NOMO-1 treated with dmso at 0.1 percent for 144 hours (cell line): Measurements from ENCODE around the gene CBX8.
A peak's percentile ranks its signal among the peaks of the same experiment; 100 is the strongest.

ENCODE experiments used
- DNase-seq: peaks from one replicate; lab custom pipeline; 2025; ENCODE audit not compliant: unreplicated experiment; lab: John Stamatoyannopoulos, UW

CBX8 gene

DNA sequence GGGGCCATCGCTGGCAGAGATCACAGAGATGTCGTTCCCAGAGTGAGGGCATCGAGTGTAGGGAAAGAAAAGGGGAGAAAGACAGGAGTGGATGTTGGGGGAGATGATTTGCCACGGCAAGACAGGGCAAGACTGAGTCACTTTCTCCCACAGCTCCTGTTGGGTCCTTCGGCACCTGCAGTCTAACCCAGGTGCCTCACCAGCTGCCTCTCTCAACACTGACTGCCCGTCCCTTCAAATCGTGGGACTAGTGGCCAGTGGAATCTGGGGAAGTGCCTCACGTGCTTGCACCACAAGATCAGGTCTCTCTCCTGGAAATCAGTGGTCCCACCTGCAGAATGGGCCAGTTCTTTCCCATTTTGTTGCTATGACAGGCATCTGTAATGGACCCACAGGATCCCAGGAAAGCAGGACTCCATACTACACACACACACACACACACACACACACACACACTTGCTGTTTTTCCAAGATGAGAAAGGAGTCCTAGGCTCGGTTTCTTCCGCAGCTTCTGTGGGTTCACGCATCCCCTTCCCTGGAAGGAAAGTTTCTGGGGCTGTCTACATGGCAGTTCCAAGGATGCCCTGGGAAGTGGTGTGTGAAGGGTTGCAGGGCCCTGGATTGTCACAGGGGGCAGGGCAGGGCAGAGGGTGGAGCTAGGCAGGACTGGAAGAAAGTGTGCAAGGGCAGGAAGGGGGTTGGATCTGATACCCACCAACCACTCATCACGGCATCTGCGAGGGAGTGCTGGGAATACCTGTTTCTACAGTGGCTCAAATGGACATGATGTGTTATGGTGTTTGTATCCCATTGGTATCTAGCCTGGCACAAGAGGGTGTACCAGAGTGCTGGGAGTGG is 10.2 kb upstream of the CBX8 start:
- DNase-seq, result no peak

DNA sequence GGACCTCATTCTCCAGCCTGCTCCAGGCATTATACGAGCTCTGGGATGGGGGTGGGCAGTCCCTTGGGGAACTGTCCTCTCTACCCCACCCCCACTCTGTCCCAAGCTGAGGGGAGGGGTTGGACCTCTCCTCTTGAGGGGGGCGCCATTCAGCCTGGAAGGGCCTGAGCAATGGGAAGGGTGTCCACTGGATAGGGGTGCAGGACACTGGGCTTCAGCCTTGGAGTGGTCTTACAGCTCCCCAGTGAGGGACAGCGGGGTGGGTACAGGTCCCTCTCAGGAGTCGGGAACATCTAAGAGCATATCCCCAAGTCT is 9.5 kb upstream of the CBX8 start:
- no peak for DNase-seq

DNA sequence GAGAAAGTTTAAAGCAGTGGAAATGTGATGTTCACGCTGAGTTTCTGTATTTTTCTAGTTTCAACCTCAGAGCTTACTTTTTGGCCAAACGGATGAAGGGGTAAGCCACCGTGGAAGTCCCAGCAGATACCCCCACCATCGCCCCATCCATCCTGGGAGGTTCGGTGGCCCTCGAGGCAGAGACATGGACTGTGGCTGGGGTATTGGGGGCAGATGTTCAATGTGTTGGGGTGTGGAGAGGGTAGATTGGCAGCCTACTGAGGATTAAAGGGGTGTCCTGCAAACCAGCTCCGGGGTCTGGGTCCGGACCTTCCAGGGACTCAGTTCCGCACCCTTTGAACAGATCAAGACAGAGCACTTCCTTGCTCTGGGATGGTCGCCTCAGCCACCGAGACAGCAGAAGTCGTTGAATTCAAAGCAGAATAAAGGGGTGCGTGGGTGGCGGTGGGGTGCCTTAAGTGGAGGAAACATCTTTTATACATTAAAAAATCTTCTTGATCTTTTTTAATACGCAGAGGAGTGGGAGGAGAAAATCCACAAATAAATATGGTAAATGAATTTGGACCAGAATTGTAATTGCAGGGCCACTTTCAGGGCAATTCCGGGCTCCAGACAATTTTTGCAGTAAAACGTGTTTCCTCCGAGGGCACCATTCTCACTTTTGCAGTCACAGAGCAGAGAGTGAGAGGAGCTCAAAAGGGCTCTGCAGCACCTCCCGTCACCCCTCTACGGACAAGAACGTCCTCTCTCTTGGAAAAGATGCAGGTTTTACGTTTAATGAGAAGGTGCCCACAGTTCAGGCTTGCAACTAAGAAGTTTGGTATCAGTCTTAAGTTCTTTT is 8.2 kb upstream of the CBX8 start:
- DNase-seq, result no peak

DNA sequence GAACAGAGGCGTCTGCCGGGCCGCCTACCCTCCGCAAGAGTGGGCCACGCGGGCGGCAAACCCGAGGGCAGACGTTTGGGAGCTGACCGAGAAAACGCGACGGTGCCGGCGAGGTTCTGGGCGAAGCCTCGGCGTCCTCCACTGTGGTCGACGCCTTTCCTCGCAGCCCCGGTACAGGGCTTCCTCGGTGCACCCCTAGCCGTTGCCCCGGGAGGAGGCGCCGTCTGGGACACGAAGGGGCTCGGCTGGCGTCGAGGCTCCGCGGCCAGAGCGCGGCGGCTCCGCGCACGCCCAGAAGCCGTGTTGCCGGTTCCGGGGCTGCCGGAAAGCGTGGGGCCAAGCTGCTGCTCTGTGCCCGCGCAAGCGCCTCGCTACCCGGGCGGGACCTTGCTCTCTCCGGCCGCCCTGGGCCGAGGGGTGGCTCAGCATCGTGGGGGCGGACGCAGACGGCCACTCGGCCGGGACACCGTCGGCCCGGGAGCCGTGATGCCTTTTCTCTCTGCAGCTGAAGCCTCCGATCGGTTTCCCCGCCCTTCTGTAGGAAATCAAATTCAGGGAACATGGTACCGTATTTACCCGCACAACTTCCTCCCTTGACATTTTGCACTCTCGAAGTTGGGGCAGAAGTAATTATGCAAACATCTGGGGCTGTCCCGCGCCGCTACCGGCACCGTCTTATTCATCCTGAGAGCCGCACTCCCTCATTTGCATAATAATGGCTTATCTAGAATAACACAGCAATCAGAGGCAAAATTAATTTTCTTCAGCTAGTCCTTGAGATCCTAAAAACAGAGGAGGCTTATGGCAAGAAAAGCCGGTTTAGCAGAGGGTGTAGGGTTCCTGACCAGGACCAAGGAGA is 7.3 kb upstream of the CBX8 start:
- peak; percentile 59 for DNase-seq

DNA sequence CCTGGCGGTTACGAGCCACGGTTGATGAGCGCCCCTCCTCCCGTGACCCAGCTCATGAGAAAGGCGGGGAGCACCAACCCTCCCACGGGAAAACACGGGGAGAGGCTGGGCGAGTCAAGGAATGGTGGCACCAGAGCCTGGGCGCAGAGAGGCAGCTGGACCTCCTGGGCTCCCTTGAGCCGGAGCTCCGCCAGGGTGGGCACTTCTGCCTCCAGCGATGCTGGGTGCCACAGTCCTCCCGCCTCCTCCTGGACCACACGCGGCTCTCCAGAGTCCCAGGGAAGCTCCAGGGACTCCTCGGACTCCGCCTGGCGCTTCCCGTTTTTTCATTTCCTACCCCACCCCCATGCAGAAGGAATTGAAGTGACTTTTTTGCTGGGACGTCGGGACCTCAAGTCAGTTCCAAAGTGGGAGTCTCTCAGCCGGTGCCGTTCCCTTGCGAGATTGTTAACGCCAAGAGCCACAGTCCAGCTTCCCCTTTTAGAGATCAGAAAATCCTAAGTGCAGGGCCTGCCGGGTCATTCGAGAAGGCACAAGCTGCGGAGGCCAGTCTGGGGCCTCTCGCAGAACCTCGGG is 6.6 kb upstream of the CBX8 start:
- DNase-seq, result peak; percentile 70

DNA sequence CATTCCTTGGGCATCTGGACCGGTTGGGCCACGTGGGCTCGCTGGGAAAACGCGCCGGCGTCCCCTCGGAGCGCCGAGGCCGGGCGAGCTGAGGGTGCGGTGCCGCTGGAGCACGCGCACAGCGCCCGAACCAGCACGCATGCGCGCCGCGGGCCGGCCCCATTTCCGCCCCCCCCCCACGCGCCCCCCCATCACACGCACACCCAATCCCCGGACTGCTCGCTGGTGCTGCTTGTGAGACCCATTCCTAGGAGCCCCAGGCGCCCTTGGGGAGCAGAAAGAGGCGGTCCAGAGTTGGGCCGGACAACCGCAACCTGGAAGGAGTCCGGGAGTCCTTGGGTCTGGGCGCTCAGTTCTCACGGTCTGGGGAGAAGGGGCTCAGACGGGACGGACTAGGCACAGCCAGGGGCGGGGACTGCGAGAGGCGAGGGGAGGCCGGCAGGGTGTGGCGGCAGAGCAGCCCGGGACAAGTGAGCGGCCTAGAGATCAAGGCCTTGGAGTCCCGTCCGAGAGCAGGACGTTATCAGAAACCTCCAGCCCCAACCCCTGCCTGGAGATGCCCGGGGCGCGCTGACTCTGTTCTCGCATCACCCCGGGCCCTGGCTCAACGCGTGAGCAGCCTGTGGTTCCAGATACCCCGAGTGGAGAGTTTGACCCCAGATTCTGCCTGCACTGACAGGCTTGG is 6.0 kb upstream of the CBX8 start:
- no peak for DNase-seq

DNA sequence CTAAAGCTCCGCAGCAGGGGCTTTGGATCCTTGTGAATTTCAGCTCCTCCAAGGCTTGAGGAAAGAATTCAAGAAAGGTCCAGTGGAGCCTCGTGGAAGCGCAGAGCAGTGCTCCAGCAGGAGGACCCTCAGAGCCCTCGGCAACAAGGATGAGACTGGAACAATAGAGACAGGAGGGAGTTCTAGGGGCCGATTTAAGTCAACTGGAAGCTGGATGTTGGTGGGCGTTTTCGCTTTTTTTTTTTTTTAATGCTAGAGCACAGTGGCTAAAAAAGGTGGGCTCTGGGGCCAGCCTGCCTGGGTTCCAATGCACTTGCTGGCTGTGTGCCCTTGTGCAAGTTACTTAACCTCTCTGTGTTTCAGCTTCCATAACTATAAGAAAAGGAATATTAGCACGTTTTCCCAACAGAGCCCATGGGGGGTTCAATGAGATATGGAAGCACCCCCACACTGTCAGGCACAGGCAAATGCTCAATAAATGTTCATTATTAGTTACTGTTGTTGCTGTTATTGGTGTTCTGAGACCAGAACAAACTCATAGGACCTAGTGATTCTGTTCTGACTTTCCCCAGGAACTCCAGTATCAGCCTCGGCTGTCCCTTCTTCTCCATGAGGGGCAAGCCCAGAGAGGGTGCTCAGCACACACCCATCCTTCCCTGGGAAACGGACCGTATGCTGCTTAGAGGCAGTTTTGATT is 5.3 kb upstream of the CBX8 start:
- DNase-seq, result no peak

DNA sequence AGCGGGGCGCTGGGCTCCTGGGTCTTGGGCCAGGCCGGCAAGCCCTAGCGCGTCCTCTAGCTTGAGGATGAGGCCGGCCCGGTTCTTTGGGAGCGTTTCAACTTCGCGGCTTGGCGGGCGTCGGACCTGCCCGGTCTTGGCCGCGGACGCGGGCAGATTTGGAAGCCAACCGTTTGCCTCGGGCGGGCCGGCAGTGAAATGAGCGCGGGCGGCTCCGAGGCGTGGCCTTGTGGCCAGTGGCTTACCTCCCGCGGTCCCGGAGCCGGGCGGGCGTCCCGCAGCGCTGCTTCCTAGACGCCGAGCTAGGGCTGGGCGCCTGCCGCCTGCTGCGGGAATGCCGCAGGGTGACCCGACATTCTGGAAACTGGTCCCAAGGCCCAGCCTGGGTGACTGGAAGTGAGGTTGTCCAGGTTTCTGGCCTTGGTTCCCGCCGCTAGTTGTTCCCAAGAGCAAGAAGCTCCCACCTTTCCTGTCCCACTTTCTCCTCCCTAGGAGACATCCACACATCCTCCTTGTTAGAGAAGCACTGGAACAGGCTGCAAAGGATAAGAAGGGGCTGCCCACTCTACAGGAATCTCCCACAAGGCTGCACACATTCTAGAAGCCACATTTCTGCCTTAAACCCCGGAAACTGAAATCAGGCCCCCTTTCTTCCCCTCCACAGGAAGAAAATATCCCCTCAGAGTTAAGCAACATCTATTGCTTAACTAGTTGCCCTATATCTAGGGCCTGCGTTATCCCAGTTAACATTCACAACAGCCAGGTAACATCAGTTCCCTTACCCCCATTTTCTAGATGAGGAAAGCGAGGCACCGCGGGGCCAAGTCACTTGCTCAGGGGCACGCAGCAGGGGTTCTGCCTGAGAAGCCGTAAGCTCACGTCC is 4.5 kb upstream of the CBX8 start:
- DNase-seq, result no peak

DNA sequence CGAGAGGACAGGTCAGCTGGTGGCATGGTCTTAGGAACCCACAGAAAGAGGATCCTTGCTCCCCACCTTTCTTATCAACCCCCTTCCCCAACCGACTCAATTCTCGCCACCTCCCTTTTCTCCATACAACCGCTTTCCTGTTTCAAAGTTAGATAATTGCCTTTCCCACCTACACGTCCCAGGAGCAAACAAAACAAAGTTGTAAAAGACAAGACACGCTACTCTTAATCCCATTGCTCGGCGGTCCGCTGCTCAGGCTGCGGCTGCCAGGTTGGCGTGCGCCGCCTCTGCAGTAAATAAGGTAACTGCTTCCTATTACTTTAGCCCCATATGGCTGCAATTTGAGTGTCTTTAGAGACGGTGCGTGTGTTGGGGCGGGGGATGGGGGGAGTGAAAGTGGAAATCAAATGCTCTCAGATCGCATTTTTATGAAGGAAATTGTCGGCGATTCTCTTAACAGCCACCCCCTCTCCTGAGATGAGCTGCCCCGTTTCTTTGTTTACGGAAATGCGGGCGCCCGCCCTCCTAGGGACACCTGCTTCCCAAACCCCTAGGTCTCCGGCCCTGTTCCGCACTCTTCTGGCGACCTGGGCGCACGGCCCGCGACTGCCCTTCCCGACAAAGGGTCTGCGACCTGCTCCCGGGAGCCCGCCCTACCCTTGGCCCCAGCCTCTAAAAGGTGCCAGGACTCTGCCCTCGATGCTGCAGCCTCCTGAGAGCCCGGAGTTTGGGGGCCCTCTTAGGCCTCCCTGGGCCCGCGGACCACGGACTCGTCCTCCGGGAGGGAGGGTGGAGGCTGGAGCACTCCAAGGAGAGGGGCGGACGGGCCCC is 3.7 kb upstream of the CBX8 start:
- DNase-seq, result peak; percentile 31

DNA sequence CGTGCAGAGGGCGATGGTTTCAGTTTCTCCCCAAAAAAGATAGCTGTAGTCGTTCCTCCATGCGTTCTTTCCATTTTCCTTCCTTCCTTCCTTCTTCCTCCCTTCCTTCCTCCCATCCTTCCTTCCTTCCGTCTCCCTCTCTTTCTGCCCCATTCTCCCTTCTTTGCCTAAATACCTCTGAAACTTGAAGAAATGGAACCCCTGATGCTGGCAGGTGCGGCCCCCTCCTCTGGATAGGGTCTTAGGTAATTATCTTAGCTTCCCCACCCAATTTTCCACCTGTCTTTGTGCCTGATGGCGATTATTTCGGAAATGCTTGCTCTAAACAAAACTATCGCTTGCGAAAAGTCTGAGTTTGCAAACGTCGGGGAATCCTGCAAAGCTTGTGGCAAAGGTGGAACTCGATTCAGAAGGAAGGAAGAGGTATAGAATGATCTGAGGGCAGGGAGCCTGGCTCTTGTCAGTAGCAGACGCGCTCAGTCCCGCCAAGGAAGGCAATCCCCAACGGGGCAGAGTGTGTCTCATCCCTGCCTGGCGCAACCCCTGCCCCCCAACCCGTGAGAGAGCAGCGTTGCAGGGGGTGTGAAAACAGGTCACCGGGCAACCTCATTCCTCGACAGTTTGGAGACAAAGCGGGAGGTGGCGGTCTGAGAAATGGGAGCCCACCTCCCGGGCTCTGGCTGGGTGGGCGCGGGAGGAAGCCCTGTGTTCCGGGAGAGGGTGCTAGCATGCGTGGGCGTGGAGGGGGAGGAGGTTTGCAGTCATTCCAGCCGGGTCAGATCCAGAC is 2.9 kb upstream of the CBX8 start:
- DNase-seq, result no peak

DNA sequence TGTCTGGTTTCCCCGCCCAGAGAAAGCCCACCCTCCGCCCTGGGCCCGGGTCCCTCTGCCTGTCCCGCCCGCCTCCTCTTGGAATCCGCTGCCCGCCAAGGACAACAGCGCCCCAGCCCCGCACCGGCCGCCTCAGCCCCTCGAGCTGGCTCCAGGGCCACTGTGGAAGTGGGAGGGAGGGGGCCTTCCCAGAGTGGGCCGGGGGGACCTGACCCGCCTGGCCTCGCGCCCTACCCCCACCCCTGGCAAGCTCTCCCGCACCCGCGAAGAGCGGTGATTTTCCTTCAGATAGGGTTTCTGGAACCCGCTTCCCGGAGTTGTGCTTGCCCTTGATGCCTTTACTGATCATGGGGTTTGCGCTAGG is 2.3 kb upstream of the CBX8 start:
- no peak for DNase-seq

DNA sequence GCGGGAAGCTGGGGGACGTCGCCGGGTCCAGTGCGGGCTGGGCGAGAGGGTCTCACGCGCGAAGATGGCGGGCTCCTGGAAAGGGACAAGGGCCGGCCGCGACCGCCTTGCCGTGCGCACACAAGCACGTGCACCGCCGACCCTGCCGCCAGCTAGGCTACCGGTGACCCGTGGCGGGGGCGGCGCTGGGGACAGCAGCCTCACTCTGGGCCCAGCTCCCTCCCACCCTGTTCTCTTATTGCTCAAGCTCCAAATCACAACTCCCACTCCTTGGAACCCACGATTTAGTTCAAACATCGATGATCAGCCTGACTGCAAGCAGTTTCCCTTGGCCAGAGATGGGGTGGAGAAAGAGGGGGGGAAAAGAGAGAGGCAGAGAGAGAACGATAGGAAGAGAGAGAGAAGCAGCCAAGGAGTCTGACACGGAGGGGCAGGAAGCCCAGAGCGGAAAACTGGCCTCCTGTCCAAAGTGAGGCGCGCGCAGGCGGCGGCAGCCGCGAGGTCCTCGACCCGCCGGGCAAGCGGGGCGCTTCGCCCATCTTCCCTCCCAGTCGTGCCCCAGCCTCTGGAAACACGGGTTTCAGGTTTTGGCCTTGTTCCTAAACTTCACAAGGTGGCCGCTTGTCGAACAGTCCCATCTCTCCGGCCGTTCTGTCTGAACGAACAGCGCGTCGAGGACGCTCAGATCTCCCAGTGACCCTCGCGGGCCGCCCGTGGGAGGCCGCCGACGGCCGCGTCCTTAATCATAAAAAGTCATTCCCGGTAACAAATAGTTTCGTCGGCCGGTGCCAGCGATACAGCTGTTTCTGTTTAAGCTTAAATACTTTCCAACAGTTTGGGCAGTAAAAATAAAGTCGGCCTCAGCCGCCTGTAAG is 1.7 kb upstream of the CBX8 start:
- DNase-seq, result no peak

DNA sequence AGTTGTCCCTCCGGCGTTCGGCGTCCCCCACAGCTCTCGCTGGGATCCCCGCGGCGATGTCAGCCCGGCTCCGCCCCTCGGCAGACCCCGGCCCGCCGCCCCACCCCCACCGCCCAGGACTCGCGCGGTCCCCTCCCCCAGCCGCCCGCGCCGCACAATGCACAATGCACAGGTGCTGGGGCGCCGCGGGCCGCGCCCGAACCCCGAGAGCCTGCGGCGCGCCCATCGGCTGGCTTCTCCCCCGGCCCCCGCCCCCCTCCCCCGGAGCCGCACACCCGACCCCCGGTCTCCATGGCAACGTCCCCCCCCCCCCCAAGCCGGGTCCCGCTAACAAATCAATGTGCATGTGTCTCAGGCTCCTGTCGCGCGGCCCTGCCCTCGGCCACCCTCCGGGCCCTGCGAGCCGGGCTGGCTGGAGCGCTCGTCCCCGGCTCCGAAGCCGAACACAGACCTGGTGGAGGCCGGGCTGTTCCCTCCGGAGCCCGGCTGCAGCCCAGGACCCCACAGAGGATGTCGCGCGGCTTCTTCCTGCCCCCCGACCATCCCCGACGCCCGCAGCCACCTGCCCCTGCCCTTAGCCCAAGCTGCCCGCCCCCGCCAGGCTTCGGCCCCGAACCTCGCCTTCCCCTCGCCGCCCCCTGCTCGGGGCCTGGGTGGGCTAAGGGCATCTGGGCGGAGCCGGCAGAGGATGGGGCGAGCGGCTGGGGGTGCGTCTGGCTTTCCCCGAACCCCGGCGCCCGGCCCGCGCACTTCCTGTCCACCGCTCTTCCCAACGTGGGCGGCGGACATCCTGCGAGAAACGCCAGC is 818 bp upstream of the CBX8 start:
- DNase-seq, result no peak

DNA sequence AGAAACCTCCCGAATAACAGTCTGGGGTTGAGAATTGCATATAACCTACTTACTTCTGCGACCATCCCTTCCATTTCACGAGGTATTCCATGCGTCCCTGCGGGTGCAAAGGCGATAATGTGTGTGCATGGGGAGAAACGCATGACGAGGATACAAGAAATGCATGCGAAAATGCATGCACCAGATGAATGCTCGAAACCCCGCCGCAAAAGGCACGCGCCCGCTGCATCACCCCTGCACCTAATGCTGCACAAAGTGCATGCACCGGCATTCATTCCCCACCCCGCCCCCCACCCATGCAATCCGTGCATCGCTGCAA is 474 bp downstream of the CBX8 start:
- no peak for DNase-seq

DNA sequence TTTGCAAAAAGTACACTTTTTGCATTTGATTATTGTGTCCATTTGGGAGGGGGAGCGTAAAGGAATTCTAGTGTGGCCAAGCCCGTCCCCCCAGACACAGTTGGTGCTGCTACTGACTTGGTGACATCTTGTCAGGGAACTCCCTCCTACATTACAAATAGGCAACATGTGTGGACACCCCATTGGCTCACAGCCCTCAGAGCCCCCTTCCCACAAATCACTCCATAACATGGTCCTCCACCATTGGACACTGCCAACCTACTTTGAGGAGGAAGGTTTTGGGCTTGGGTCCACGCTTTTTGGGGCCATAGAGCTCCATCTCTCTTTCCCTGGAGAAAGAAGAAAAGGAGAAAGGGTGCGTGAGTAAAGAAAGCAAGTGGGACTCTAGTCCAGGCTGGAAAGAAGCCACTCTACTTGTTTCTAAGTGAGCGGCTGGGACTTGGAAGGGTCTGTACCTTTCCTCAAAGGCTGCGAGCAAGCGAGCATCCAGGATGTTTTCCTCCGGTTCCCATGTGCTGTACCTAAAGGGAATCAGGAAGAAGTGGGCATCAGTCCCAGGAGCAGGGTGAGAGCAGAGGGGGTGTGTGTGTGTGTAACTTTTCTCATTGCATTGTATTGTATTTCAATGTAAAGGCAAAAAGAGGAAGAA is 958 bp downstream of the CBX8 start:
- DNase-seq, result peak; percentile 29
